ENCODE measurements around the gene SH3GL1.

Gene SH3GL1, protein sequence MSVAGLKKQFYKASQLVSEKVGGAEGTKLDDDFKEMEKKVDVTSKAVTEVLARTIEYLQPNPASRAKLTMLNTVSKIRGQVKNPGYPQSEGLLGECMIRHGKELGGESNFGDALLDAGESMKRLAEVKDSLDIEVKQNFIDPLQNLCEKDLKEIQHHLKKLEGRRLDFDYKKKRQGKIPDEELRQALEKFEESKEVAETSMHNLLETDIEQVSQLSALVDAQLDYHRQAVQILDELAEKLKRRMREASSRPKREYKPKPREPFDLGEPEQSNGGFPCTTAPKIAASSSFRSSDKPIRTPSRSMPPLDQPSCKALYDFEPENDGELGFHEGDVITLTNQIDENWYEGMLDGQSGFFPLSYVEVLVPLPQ

GRCh38 chr19:4400135-4400936 lies at the start of gene SH3GL1:
Gene SH3GL1, minus strand, starts transcription at chr19:4400547. Its CDS starts 179 bp downstream, at chr19:4400368.
- peak; percentile 91 to 94 for DNase-seq

DNA sequence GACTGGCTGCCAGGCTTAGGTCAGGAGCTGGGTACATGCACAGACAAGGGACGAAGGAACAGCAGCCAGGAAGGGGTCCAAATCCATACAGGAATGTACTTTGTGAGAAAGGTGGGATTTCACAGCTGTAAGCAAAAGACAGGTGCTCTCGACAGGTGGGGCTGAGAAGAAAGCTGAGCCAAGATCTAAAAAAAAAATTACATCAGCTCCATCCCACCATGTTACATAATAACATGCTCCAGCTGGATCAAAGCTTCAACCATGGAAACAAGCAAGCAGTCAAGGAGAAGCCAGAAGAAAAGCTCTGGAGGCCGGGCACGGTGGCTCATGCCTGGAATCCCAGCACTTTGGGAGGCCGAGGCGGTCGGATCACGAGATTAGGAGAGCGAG lies 49.3 kb upstream of the SH3GL1 start:
- no peak for DNase-seq

- DNase-seq: no peak
These were observed 48.8 kb upstream of the SH3GL1 start for GRCh38 chr19:4449022-4449638.

DNA sequence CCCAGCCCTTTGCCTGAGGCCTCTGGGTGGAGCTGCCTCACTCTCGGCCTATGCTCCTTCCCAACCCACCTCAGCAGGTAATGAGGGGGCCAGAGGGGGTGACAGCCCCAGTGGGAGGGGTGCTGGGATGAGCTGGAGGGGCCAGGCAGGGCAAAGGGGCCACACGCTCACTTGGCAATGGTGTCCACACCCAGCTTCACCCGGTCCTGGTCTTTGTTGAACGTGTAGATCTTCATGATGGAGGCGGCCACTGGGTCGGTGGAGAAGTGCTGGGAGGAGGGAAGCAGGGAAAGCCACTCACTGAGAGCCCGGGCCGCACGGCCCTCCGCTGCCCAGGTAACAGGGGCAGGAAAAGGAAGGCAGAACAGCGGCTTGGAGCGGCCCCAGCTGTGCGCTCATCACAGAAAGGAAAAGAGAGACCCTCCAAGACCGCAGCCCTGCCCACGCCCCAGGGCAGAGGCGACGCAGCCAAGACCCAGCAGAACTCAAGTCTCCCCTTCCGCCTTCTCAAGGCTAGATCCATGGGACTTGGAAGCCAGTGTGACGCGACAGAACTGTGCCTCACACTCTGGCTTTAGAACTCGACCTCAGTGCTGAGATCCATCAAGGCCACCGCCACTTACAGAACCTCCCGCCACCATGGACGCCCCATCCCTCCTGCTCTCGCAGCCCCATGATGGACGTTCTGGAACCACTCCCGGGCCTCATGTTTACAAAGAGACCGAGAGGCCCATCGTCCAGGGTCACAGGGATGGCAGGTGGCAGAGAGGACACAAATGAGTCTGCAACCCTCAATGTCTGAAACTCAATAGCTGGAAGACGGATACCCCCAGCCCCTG lies 48.0 kb upstream of the SH3GL1 start:
- DNase-seq: no peak

GRCh38 chr19:4447327-4448146 lies 47.2 kb upstream of the SH3GL1 start:
- no peak for DNase-seq

- DNase-seq: no peak
These were observed 46.4 kb upstream of the SH3GL1 start for GRCh38 chr19:4446704-4447200.

GRCh38 chr19:4445963-4446703 lies 45.8 kb upstream of the SH3GL1 start:
- DNase-seq: no peak

DNA sequence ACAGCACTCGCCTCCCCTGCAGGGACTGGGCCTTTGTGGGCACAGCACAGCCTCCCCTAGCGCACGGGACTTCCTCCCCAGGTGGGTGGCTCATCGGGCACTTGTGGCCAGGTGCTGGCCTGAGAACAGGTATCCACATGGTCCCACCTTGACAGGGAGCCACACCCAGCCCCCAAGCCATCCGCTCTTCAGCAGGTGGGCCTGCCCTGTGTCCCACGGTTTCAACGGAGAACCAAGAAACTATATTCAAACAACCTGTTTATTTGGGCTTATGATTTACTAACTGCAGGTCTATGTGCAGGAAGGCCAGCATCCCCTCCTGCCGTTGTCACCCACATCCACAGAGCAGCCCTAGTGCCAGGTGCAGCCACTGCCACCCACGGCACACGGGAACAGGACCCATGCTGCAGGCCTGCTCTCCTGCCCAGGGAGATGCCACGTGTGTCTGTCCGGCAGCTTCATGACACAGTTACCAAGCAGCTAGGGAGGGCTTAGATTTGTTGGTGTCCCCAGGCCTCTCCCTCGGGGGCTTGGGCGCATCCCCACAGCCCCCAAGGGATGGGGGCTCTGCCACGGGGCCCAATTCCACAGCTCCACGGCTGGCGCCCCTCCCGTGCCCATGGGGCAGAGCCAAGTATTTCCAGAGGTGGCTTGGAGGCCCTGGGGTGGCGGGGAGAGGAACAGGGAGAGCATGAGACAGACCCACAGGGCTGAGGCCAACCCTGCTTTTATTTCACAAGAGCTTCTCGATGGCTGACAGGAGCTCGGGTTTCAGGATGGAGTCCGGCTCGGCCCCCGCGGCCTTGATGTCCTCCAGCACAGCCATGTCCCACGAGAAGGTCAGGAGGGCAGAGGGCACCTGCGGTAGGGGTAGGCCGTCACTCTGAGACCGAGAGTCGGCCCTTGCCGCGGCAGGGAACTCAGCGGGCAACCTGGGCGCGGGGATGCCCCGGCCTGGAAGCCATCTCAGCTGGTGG lies 44.7 kb upstream of the SH3GL1 start:
- no peak for DNase-seq

- DNase-seq: no peak
These were observed 43.8 kb upstream of the SH3GL1 start for GRCh38 chr19:4443966-4444764.

DNA sequence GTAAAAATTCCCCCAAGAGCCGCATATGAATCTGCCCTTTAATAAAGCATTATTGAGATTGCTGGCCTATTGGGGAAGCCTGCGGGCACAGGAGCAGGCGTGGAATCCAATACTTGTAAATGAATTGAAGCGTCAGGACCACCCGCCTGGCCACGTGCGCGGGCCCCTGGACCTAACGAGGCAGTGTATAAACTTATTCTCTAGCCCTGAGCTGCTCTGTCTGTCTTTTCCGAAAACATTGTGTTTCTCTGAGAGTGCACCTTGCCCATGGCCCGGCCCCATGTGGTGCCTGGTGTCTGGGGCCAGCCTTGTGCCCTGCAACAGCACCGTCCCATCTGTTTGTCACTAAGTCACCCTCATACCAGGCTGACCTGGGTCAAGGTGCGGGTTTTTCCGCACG lies 42.8 kb upstream of the SH3GL1 start:
- no peak for DNase-seq

DNA sequence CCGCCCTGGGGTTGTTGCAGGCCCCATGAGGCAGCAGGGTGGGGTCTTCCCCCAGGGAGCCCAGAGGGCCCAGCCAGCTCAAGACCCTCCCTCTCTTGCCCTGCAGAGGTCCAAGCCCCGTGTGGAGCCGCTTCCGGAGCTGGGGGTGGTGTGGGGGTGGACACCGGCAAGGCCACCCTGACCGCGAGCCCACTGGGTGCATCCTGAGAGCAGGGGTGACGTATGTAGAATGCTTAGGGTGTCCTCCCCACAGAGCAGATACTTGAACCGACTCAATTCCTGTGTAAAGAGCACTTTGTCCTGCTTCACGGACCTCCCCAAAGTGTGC lies 42.4 kb upstream of the SH3GL1 start:
- DNase-seq: no peak

DNA sequence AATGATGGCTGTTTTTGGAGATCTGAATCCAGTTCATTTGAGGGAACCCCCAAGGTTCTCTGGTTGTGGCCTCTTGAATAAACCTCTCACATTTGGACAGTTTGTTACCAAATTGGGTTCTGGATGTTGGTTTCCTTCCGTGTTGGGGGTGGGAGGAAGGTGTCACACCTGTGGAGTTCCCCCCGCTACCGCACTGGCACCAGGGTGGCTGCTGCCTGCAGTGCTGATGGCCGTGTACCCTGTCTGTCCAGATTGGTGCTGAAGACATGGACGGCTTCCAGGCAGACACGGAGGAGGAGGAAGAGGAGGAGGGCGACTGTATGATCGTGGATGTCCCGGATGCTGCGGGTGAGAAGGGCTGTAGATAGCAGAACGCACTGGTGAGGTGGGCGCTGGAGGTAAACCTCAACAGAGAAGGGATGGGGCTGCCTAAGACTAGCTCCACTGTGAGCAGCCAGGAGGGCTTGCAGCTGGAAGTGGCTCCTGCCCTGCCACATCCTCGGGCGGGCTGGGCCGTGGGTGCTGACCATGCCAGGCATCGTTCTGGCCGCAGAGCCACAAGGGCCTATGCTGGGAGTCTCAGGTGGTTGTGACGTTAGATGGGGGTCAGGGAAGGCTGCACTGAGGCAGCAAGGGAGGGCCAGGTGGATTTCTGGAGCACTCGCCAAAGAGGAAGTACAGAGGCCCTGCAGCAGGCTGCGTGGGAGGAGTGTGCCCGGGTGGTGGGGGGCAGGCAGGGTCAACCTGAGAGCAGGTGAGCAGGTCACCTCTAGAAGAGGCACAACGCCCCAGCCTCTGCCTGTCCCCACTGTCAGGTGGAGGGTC lies 41.9 kb upstream of the SH3GL1 start:
- DNase-seq: no peak

DNA sequence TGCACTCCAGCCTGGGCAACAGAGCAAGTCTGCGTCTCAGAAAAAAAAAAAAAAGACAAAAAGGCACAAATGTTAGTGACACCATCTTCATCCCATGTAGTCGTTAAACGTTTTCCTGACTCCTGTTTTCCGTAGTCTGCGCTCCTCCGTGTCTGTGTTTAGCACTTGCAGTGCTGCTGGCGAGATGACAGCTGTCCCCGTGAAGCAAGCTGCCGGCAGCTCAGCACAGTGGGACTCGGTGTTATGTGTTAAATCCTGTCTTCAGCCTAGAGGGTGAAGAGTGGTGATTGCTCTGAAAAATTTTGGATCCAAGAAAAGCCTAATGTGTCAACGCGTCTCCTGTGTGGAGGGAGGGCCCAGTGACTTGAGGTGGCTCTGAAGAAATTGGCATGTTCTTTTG lies 38.9 kb upstream of the SH3GL1 start:
- no peak for DNase-seq

DNA sequence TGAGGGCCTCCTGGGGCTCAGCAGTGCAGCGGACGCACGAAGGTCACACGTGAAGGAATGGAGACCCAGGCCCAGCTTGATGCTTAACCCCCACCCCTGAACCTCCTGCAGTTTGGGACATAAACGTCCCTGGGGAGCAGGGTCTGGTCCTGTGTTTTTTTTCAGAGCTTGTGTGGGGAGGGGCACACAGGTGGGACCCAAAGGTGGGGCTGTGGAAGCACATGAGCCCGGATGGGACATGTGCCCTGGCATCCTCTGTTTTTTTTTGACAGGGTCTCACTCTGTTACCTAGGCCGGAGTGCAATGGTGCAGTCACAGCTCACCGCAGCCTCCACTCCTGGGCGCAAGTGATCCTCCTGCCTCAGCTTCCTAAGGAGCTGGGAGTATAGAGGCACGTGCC lies 36.8 kb upstream of the SH3GL1 start:
- DNase-seq: no peak

DNA sequence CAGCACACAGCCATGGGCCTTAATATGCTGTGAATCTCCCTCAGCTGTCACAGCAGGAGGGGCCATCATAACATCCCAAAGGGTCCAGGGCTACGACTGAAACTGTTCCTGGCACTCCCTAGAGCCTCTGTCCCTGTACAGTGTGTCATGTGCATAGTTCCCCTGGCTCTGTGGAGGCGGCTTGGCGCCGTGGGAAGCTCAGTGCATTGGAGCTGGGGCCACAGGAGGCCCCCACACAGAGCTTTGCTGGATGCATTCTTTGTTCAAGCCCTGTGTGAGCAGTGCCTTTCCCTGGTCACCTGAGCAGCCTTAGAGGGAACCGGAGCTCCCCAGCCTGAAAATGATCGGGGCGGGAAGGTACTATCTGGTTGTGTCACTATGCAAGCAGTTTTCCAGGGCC lies 35.9 kb upstream of the SH3GL1 start:
- DNase-seq: no peak

DNA sequence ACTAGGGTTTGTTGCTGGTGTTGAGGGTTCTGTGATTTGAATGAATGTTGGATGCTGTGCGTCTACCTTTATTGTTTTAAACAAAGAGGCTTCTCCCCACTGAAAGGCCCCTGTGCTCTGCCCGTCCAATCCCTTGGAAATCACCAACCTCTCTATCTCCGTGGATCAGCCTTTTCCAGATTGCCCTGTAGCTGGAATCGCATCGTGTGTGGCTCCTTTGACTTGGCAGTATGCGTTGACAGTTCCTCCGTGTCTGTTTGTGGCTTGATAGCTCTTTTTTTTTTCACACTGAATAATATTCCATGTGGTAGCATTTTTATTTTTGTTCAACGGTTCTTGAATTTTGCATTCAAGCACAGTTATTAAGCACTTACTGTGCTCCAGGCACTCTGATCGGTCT lies 34.0 kb upstream of the SH3GL1 start:
- DNase-seq: no peak

DNA sequence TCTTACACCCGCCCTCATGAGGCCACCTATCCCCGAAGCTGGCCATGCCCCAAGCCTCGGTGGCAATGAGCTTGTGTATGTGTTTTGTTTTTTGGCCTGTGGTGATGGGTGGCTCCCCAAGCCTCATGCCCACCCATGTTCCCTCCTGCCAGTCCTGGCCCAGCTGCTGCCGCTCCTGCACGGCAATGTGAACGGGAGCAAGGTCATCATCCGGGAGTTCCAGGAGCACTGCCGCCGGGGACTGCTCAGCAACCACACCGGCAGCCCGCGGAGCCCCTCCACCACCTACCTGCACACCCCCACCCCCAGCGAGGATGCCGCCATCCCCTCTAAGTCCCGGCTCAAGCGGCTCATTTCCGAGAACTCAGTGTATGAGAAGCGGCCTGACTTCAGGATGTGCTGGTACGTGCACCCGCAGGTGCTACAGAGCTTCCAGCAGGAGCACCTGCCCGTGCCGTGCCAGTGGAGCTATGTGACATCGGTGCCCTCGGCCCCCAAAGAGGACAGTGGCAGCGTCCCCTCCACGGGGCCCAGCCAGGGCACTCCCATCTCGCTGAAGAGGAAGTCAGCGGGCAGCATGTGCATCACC lies 32.7 kb upstream of the SH3GL1 start:
- DNase-seq: no peak

Data from activated CD4-positive, alpha-beta T cell treated with anti-CD3 and anti-CD28 coated beads for 4 hours (primary cell).